ENCODE data around the gene SCT. TPM values are rescaled to one million over a fixed set of nuclear protein-coding genes. Genes with fewer than 3 reads are reported as not detected.
A peak's percentile ranks its signal among the peaks of the same experiment; 100 is the strongest.

SCT gene
- total RNA-seq, 1 experiment from 2014 or later: not detected

GRCh38 chr11:637593-638521, 10.9 kb upstream of the SCT start:
- H3K4me3 Mint-ChIP-seq (ENCODE audit: unreplicated experiment): no peak overlapping the region
- Histone ChIP-seq H3K36me3 (ENCODE audit: control insufficient read depth, insufficient read depth, low read length) (no peaks in the 10 kb centered on the region), H3K4me3 (ENCODE audit: low read depth, low read length) (no peak overlapping the region), H3K9me3 (no peaks in the 10 kb centered on the region), H3K4me1 (no peaks in the 10 kb centered on the region), H3K27me3 (replicated peaks; ENCODE audit: control insufficient read depth, insufficient read depth, low read length) (no peaks in the 10 kb centered on the region)
- H3K4me1 Mint-ChIP-seq (ENCODE audit: low read depth, unreplicated experiment): no peaks in the 10 kb centered on the region
- H3K36me3 Mint-ChIP-seq (ENCODE audit: insufficient read depth, unreplicated experiment): peaks cover 50% of the 10 kb centered on the region
- intact Hi-C loops (cut with micrococcal nuclease; ENCODE audit: unreplicated experiment): no loop called here
- H3K27me3 Mint-ChIP-seq (ENCODE audit: insufficient read depth, unreplicated experiment): no peaks in the 10 kb centered on the region
- POLR2A ChIA-PET: no interaction called here
- H3K9me3 Mint-ChIP-seq (ENCODE audit: unreplicated experiment): no peaks in the 10 kb centered on the region
- H3K27ac Mint-ChIP-seq (ENCODE audit: unreplicated experiment): peak overlapping the region; percentile 31
- BruUV-seq (replicated peaks): no TSS peak
- no peak for DNase-seq
- TF ChIP-seq CTCF (IDR thresholded peaks at IDR 0.05; ENCODE audit: insufficient read depth in 1 of 2, low read depth in 1 of 2, low read length in 1 of 2, severe bottlenecking in 1 of 2, unreplicated experiment in 1 of 2): no peak
- CTCF ChIA-PET: no interaction called here

GRCh38 chr11:637333-637592, 10.3 kb upstream of the SCT start:
- no peaks in the 10 kb centered on the region for H3K36me3 ChIP-seq (ENCODE audit: control insufficient read depth, insufficient read depth, low read length)
- intact Hi-C loops (cut with micrococcal nuclease; ENCODE audit: unreplicated experiment): no loop called here
- no peak for DNase-seq
- POLR2A ChIA-PET: no interaction called here
- no peaks in the 10 kb centered on the region for H3K9me3 ChIP-seq
- H3K4me3 ChIP-seq (ENCODE audit: low read depth, low read length): no peak overlapping the region
- BruUV-seq (replicated peaks): no TSS peak
- CTCF ChIA-PET: no interaction called here
- Mint-ChIP-seq H3K4me3 (ENCODE audit: unreplicated experiment) (no peak overlapping the region), H3K36me3 (ENCODE audit: insufficient read depth, unreplicated experiment) (peaks cover 47% of the 10 kb centered on the region), H3K27me3 (ENCODE audit: insufficient read depth, unreplicated experiment) (no peaks in the 10 kb centered on the region), H3K4me1 (ENCODE audit: low read depth, unreplicated experiment) (no peaks in the 10 kb centered on the region), H3K9me3 (ENCODE audit: unreplicated experiment) (no peaks in the 10 kb centered on the region), H3K27ac (ENCODE audit: unreplicated experiment) (peak overlapping the region; percentile 31)
- no peaks in the 10 kb centered on the region for H3K27me3 ChIP-seq (replicated peaks; ENCODE audit: control insufficient read depth, insufficient read depth, low read length)
- no peak for TF ChIP-seq CTCF (IDR thresholded peaks at IDR 0.05; ENCODE audit: insufficient read depth in 1 of 2, low read depth in 1 of 2, low read length in 1 of 2, severe bottlenecking in 1 of 2, unreplicated experiment in 1 of 2)
- no peaks in the 10 kb centered on the region for H3K4me1 ChIP-seq

- Histone ChIP-seq H3K27me3 (replicated peaks; ENCODE audit: control insufficient read depth, insufficient read depth, low read length) (no peaks in the 10 kb centered on the region), H3K9me3 (no peaks in the 10 kb centered on the region), H3K4me1 (no peaks in the 10 kb centered on the region), H3K36me3 (ENCODE audit: control insufficient read depth, insufficient read depth, low read length) (no peaks in the 10 kb centered on the region), H3K4me3 (ENCODE audit: low read depth, low read length) (no peak within 1 kb of the TSS)
- no peak for DNase-seq
- TF ChIP-seq CTCF (IDR thresholded peaks at IDR 0.05; ENCODE audit: insufficient read depth in 1 of 2, low read depth in 1 of 2, low read length in 1 of 2, severe bottlenecking in 1 of 2, unreplicated experiment in 1 of 2): no peak
- Mint-ChIP-seq H3K27ac (ENCODE audit: unreplicated experiment) (peak within 1 kb of the TSS; percentile 31), H3K9me3 (ENCODE audit: unreplicated experiment) (no peaks in the 10 kb centered on the region), H3K36me3 (ENCODE audit: insufficient read depth, unreplicated experiment) (peaks cover 42% of the 10 kb centered on the region), H3K4me1 (ENCODE audit: low read depth, unreplicated experiment) (no peaks in the 10 kb centered on the region), H3K27me3 (ENCODE audit: insufficient read depth, unreplicated experiment) (no peaks in the 10 kb centered on the region), H3K4me3 (ENCODE audit: unreplicated experiment) (no peak within 1 kb of the TSS)
- ChIA-PET CTCF (interaction anchor here (0.6 kb wide), 2 partner anchors 32 to 36 kb away, joined by 3 read pairs; no protein-coding TSS in a partner anchor), POLR2A (no interaction called here)
- intact Hi-C loops (cut with micrococcal nuclease; ENCODE audit: unreplicated experiment): no loop called here
- no TSS peak for BruUV-seq (replicated peaks)
These were observed 9.7 kb upstream of the SCT start, which contains the start of gene DRD4 for GRCh38 chr11:636511-637332. DRD4 (plus strand) TSS chr11:637269; CDS start chr11:637305, 36 bp downstream.
